SK-N-MC (cell line): ENCODE data around the gene OSGEP.
"Not testable (repeated sequence)": the region's sequence is repeated elsewhere in the genome, so short reads cannot be mapped to it uniquely, and the experiment has no call there.

Source experiments
- DNase-seq: peaks from one replicate; pipeline ENCODE4 v3.0.0-alpha.2; 2011; ENCODE audit warnings: low read depth, low spot score
- H3K27ac ChIP-seq: fragments of 200-600 bp; sonication (generic); 2 replicates; pipeline ENCODE4 v1.5.1; 2016; ENCODE audit warnings: mixed run types
- H3K36me3 ChIP-seq: fragments of 200-600 bp; sonication (generic); 2 replicates; pipeline ENCODE4 v1.6.1; 2017; ENCODE audit warnings: antibody characterized with exemption, low read length, mixed read lengths; ENCODE audit not compliant: insufficient read depth
- H3K4me3 ChIP-seq: fragments of 200-600 bp; sonication (generic); 2 replicates; pipeline ENCODE4 v1.5.1; 2016
- H3K9ac ChIP-seq: fragments of 200-600 bp; sonication (generic); 2 replicates; pipeline ENCODE4 v1.8.0; 2017; ENCODE audit warnings: mixed run types, mixed read lengths; ENCODE audit not compliant: insufficient read length
- H3K9me3 ChIP-seq: fragments of 200-600 bp; sonication (generic); 2 replicates; pipeline ENCODE4 v1.6.1; 2017; ENCODE audit warnings: low read depth, mild to moderate bottlenecking, antibody characterized with exemption, low read length, moderate library complexity, mixed read lengths
- EZH2 ChIP-seq: fragments of 200-600 bp; sonication (generic); IDR thresholded peaks from one replicate; pipeline ENCODE4 v1.6.1; 2017; ENCODE audit warnings: antibody characterized with exemption
- FOXP2 ChIP-seq: optimal IDR thresholded peaks from 2 replicates; pipeline ENCODE3; 2011; ENCODE audit warnings: mild to moderate bottlenecking, moderate library complexity; ENCODE audit not compliant: insufficient read depth; ENCODE audit errors: extremely low read length, control extremely low read depth
- POLR2AphosphoS5 ChIP-seq: IDR thresholded peaks from 2 replicates; pipeline ENCODE4 v1.6.1; 2012; ENCODE audit warnings: mild to moderate bottlenecking, low read depth, low read length, borderline replicate concordance

OSGEP gene

DNA sequence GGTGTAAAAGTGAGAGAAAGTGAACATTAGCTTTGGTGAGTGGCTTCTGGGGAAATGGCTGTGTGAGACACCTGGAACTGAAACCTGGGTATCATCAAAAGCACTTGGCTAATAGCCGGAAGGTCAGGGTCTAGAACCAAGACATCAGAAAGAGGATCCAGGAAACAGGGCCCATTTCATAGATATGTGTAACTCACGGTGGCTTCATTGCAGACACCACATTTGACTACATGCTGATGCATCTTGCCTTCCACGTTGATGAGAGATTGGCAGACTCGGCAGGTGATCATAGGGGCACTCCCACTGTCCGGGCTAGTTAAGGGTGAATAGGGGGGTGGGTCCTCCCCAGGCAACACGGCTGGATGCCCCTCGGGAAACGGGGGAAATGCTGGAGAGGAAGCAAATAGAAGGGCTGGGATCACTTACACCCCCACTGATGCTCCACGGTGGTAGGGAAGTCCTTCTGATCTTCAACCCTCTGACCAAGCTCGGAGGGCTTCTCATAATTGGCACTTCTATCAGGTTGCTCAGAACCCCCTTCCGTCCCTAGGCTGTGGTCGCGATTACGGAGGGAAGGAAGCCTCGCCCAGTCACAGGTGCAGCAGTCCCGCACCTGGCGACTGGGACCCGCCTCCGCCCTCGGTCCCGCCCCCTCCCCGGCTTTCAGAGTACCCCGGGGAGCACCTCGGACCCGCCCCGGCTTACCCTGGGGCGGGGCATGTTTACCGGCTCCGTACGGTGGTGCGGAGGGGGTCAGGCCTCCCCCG lies 6.0 kb upstream of the OSGEP start:
- peak overlapping the region; percentile 86 for H3K4me3 ChIP-seq
- DNase-seq = no peak
- peak overlapping the region; percentile 94 for H3K9ac ChIP-seq
- TF ChIP-seq EZH2 = no peak
- TF ChIP-seq POLR2AphosphoS5 = no peak
- TF ChIP-seq FOXP2 = no peak
- H3K27ac ChIP-seq = peak overlapping the region; percentile 74
- no peaks in the 10 kb centered on the region for H3K9me3 ChIP-seq
- H3K36me3 ChIP-seq = peaks cover 45% of the 10 kb centered on the region

DNA sequence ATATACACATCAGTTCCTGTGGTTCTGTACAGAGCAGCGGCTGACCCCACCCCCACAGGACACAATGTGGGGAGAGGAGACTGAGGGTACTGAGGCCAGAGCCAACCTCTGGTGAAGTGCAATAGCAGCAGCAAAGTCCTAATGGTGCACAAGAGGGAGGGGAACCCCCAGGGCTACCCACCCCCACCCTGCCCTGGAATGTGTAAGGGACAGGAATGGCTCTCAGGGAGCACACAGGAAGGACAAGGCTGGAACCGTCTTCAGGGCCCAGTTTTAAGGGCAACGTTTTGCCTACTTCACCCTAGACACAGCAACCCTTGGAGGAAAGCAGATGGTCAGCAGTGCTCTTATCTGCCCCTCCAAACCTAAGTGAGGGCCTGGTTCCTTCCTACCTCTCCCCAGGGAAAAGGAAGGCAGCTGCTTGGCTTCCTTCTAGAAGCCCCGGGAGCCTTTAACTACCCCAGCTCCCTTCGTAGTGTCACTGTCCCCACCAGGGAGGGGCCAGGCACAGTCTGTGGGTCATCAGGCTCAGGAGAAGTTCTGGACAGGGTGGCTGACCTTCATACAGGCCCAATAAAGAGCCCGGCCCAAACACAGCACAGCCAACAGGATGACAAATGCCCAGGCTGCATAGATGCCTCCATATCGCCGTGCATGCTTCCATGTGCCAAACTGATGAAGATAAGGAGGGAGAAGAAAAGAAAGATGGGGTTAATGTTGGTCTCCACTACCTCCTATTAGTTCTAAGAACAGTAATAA lies 3.6 kb upstream of the OSGEP start:
- H3K4me3 ChIP-seq = no peak overlapping the region
- H3K27ac ChIP-seq = peak overlapping the region; percentile 37
- TF ChIP-seq FOXP2 = no peak
- no peak; the same call in none of the 2 replicates for TF ChIP-seq POLR2AphosphoS5
- TF ChIP-seq EZH2 = no peak
- no peak overlapping the region for H3K9ac ChIP-seq
- peaks cover 47% of the 10 kb centered on the region for H3K36me3 ChIP-seq
- DNase-seq = no peak
- no peaks in the 10 kb centered on the region for H3K9me3 ChIP-seq

DNA sequence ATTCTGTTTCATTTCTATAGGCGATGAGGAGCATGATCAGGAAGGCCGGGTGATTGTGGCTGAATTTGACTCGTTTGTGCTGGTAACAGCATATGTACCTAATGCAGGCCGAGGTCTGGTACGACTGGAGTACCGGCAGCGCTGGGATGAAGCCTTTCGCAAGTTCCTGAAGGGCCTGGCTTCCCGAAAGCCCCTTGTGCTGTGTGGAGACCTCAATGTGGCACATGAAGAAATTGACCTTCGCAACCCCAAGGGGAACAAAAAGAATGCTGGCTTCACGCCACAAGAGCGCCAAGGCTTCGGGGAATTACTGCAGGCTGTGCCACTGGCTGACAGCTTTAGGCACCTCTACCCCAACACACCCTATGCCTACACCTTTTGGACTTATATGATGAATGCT lies 2.4 kb upstream of the OSGEP start:
- no peak for DNase-seq
- peak overlapping the region; percentile 88 for H3K4me3 ChIP-seq
- TF ChIP-seq POLR2AphosphoS5 (no peak; the same call in 1 of the 2 replicates), FOXP2 (no peak), EZH2 (no peak)
- peaks cover 52% of the 10 kb centered on the region for H3K36me3 ChIP-seq
- peak overlapping the region; percentile 99 for H3K9ac ChIP-seq
- no peaks in the 10 kb centered on the region for H3K9me3 ChIP-seq
- 0 out of 2 replicates have a peak overlapping the region, but pooled peaks have one; percentile 99 for H3K27ac ChIP-seq

DNA sequence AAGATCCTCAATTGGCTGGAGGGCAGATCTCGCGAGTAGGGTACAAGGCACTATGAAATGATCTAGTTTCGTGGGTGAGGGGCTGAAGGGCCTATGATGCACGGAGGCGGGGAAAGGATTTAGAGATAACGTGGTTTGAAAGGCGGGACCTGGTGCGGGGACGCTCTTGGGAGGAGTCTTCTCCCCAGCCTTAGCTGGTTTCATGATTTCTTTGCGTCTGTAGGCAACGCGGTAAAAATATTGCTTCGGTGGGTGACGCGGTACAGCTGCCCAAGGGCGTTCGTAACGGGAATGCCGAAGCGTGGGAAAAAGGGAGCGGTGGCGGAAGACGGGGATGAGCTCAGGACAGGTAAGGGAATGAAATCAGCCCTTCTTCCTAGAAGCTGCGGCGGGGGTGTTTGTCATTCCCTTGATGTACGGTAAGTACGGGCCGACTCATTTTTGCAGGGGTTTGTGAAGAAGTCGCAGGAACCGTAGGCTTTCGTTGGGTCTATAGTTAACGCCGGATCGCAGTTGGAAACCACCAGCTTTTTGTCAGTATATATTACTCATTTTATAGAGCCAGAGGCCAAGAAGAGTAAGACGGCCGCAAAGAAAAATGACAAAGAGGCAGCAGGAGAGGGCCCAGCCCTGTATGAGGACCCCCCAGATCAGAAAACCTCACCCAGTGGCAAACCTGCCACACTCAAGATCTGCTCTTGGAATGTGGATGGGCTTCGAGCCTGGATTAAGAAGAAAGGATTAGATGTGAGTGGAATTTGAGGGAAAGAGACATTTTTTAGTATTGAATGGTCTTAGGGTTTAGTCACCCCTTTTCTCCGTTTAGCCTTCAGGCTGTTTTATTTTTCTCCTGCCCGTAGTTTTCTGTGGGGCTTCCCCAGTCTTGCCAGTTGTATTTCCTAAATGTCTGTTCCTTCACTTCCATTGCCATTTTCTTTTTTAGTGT lies 1.0 kb upstream of the OSGEP start:
- DNase-seq = peak; percentile 78
- TF ChIP-seq FOXP2 (no peak), POLR2AphosphoS5 (no peak; the same call in 1 of the 2 replicates), EZH2 (no peak)
- Histone ChIP-seq H3K27ac (peak overlapping the region; percentile 99), H3K4me3 (peak overlapping the region; percentile 88), H3K9me3 (no peaks in the 10 kb centered on the region), H3K36me3 (peaks cover 63% of the 10 kb centered on the region), H3K9ac (peak overlapping the region; percentile 99)

DNA sequence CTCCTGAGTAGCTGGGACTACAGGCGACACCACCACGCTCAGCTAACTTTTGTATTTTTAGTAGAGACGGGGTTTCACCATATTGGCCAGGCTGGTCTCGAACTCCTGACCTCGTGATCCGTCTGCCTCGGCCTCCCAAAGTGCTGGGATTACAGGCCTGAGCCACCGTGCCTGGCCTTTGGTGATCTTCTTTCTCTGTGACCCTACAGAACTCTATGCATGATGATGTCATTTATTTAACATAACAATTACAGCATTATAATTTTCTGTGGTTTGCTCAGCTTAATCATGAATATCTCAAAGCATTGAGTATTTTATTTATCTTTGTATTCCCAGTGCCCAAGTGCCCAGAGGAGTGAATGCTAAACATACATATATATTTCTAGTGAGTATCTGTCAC lies 1.8 kb downstream of the OSGEP start:
- not testable (repeated sequence) for H3K4me3 ChIP-seq, H3K9ac ChIP-seq, DNase-seq, H3K9me3 ChIP-seq, H3K27ac ChIP-seq
- H3K36me3 ChIP-seq = peaks cover 68% of the 10 kb centered on the region

DNA sequence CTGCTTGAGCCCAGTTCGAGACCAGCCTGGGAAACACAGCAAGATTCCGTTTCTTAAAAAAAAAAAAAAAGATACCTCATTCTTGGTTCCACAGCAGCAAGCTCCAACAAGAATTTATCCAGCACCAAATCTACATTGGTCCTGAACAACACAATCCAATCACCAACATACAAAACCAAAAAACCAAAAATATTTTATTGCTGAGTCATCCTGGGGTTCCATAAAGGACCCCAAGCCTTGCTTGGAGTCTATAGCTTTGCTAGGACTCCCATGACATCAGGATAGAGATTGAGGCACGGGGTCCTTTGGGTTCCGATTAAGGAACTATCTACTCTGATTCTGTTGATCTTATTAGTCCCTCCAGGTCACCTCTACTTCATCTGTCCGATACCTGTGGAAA lies 7.7 kb downstream of the OSGEP start:
- Histone ChIP-seq H3K27ac (no peak overlapping the region), H3K36me3 (peaks cover 68% of the 10 kb centered on the region), H3K9me3 (no peaks in the 10 kb centered on the region), H3K4me3 (no peak overlapping the region), H3K9ac (no peak overlapping the region)
- DNase-seq = no peak
- TF ChIP-seq POLR2AphosphoS5 (no peak), EZH2 (no peak), FOXP2 (no peak)

DNA sequence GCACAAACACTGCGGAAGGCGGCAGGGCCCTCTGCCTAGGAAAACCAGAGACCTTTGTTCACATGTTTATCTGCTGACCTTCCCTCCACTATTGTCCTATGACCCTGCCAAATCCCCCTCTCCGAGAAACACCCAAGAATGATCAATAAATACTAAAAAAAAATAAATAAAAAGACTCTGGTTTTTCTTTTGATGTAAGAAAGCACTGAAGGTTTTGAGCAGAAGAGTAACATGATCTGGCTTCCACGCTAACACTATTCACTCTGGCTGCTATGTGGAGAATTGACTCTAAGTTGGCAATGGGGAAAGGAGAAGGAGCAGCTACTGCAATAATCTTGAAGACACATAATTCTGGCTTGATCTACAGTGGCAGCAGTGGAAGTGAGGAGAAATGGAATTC lies 11.0 kb downstream of the OSGEP start:
- H3K27ac ChIP-seq, H3K4me3 ChIP-seq, H3K9ac ChIP-seq, DNase-seq, H3K9me3 ChIP-seq: not testable (repeated sequence)
- peaks cover 38% of the 10 kb centered on the region for H3K36me3 ChIP-seq

DNA sequence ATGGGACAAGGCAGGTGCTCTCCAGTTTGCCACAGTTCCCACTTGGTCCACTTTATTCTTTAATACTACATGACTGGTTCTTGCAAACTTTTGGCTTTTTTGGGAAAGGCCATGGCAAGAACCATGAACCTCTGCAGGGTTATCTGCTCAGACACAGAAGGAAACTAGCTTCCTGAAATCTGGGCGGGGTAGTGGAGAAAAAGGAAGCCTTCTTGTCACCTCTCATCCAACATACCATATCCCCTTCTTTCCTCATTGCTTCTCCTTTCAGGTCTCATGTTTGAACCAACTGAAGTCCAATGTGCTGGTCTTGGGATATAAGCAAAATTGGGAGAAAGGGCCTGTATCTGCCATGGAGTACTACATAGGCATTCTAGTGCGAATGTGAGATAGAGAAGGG lies 13.2 kb downstream of the OSGEP start:
- Histone ChIP-seq H3K4me3 (no peak overlapping the region), H3K9me3 (no peaks in the 10 kb centered on the region), H3K27ac (no peak overlapping the region), H3K36me3 (peaks cover 16% of the 10 kb centered on the region), H3K9ac (no peak overlapping the region)
- TF ChIP-seq FOXP2 (no peak), POLR2AphosphoS5 (no peak), EZH2 (no peak)
- no peak for DNase-seq
